ENCODE data around the gene ATP2C2.

- TF ChIP-seq POLR2AphosphoS5 (IDR thresholded peaks at IDR 0.05) (no peak), CTCF (IDR thresholded peaks at IDR 0.05) (no peak), POLR2A (IDR thresholded peaks at IDR 0.05; ENCODE audit: low read depth) (no peak), EP300 (IDR thresholded peaks at IDR 0.05) (no peak)
Observed at GRCh38 chr16:84418056-84418849, 49.9 kb downstream of the ATP2C2 start.
